HG03139 (cell line): ENCODE results near the gene IL18BP.

Experiments
- ATAC-seq: cut with Tn5 transposase; IDR thresholded peaks from one replicate; pipeline ENCODE4 v1.9.1; 2021; ENCODE audit not compliant: unreplicated experiment

The IL18BP gene

GRCh38 chr11:72040491-72041363 lies 42.0 kb downstream of the IL18BP start:
- no peak for ATAC-seq

- ATAC-seq = no peak
These were observed 42.8 kb downstream of the IL18BP start for GRCh38 chr11:72041364-72042063.

- no peak for ATAC-seq
These were observed 43.5 kb downstream of the IL18BP start for GRCh38 chr11:72042064-72042745.

GRCh38 chr11:72045849-72046248 lies 47.1 kb downstream of the IL18BP start:
- ATAC-seq = no peak

- ATAC-seq = no peak
These were observed 50.2 kb downstream of the IL18BP start for GRCh38 chr11:72048766-72049460.
